ENCODE measurements around the gene ATXN1.

- TF ChIP-seq EZH2phosphoT487 (IDR thresholded peaks at IDR 0.05; ENCODE audit: insufficient read depth, low read depth) = no peak
- TF ChIP-seq EZH2 (IDR thresholded peaks at IDR 0.05; ENCODE audit: insufficient read depth, poor library complexity, severe bottlenecking) = no peak
Measured at GRCh38 chr6:16564436-16564835, 196.8 kb downstream of the ATXN1 start.

Data from GM23248 (cell line).